GM03348 (cell line): Measurements from ENCODE around the gene CYP11A1.
"Not testable (repeated sequence)": the region's sequence is repeated elsewhere in the genome, so short reads cannot be mapped to it uniquely, and the experiment has no call there.

ENCODE experiments used
- DNase-seq: peaks from one replicate; pipeline ENCODE4 v3.0.0; 2012; ENCODE audit warnings: low spot score

The CYP11A1 gene

GRCh38 chr15:74400915-74401757 is 33.7 kb upstream of the CYP11A1 start:
- no peak for DNase-seq

GRCh38 chr15:74400313-74400860 is 32.9 kb upstream of the CYP11A1 start:
- no peak for DNase-seq

DNA sequence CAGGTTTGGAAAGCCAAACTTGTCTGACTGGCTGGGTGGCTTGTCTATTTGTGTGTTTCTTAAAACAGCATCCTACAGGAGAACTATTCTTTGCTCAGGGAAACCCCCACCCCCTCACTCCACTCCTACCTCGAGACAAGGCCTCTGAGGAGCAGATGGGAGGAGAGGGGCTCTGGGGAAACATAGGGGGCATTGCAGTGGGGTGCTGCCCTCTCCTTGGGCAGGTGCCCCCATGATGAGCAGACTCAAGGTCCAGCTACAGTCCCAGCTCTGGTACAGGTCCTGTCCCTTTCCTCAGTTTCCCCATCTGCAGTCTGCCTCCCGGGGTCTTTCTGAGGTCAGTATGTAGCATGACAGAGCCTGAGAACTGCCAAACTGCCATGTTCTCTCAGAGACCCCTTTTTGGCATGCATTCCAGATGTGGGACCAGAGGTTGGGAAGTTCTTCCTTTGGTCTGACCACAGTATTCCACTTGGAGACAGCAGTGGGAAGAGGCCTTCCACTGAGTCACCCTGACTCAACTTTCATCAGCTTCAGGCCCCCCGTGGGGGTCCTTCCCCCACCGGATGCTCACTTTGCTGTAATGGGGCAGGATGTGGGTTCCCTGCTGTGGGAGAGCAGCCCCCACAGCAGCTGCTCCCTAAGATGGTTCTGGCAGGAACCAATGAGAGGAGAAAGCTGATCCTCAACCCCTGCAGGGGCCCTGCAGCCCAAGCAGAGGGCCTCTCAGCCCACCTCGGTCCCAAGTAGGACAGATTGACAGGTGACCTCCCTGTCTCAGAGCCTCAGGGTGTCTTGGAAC is 32.3 kb upstream of the CYP11A1 start:
- peak; percentile 67 for DNase-seq

DNA sequence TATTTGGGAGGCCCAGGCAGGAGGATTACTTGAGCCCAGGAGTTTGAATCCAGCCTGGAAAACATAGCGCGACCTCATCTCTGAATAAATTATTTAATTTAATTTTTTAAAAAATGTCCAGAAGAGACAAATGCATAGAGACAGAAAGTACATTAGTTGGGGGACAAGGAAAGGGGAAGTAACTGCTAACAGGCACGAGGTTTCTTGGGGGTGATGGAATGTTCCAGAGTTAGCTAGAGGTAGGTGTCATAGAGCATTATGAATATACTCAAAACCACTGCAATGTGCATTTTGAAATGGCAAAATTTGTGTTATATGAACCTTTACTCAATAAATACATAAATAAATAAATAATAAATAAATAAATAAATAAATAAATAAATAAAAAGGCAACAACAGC is 31.7 kb upstream of the CYP11A1 start:
- no peak for DNase-seq

DNA sequence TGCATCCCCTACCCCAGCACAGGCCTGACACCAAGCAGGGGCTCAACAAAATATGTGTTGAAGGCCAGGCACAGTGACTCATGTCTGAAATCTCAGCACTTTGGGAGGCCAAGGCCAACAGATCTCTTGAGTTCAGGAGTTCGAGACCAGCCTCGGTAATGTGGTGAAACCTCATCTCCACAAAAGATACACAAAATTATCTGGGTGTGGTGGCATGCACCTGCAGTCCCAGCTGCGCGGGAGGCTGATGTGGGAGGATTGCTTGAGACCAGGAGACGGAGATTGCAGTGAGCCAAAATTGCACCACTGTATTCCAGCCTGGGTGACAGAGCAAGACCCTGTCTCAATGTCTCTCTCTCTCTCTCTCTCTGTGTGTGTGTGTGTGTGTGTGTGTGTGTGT is 30.7 kb upstream of the CYP11A1 start:
- no peak for DNase-seq

GRCh38 chr15:74397239-74398068 is 30.0 kb upstream of the CYP11A1 start:
- DNase-seq: no peak

DNA sequence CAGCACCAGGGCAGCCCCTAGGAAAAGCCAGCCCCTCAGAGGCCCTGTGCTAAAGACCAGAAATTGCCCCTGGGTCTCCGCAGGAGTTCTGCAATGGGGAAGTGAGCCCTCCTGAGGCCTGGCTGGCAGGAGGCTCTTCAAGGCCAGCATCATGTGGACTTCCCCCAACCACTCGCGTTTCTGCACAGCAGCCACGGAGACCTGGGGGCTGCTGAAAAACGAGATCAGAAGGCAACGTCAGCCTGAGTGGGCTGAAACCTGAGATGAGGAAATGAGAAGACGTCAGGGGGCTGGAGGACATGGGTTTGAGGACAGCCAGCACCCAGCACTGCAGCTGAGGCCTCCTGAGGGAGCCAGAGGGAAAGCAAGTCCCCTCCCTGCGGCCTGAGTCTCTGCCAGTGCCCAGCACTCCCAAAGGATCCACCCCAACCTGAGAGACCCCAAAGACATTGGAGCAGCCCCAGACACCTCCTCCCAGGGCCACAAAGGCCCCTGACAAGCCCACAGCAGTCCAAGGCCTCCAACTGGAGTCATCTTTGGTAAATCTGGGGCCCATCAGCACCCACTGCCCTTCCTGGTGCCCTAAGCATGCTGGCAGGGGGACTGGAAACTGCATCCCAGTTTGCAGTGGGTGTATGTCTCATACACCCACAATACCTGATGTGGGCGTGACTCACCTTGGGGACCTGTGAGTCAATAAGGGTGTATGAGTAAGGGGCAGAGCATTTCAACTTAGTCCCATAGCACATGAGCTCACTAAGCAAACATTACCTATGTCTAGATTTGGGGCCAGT is 29.2 kb upstream of the CYP11A1 start:
- DNase-seq: peak; percentile 43

GRCh38 chr15:74396146-74396438 is 28.6 kb upstream of the CYP11A1 start:
- no peak for DNase-seq

- DNase-seq: no peak
Observed at GRCh38 chr15:74395319-74396145, 28.1 kb upstream of the CYP11A1 start.

- no peak for DNase-seq
Observed at GRCh38 chr15:74394090-74394846, 26.8 kb upstream of the CYP11A1 start.

GRCh38 chr15:74393423-74393822 is 26.0 kb upstream of the CYP11A1 start:
- DNase-seq: no peak

- no peak for DNase-seq
Observed at GRCh38 chr15:74392902-74393301, 25.5 kb upstream of the CYP11A1 start.

- peak; percentile 89 for DNase-seq
Observed at GRCh38 chr15:74392451-74392830, 25.0 kb upstream of the CYP11A1 start.

- DNase-seq: no peak
Observed at GRCh38 chr15:74391582-74392450, 24.4 kb upstream of the CYP11A1 start.

GRCh38 chr15:74390647-74391288 is 23.3 kb upstream of the CYP11A1 start:
- DNase-seq: no peak

DNA sequence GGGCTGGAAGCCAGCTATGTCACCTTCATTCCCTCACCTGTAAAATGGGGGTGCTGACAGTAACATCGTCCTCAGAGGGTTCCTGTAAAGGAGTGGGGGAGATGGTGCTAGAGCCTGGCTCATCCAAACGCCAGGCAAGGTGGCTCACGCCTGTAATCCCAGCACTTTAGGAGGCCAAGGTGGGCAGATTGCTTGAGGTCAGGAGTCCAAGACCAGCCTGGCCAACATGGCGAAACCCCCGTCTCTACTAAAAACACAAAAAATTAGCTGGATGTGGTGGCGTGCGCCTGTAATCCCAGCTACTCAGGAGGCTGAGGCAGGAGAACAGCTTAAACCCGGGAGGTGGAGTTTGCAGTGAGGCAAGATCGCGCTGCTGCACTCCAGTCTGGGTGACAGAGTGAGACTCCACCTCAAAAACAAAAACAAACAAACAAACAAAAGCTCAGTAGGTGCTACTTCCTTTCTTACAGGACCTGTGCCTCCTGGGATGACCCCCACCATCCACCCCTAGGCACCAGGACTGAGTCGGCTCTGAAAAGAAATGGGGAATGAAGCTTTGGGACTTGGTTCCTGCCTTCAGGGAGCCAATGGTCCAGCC is 22.7 kb upstream of the CYP11A1 start:
- not testable (repeated sequence) for DNase-seq

GRCh38 chr15:74389241-74390048 is 22.0 kb upstream of the CYP11A1 start:
- DNase-seq: no peak
